Hepatocyte (in vitro differentiated cells): ENCODE results near the gene CCDC63. TPM values are rescaled to one million over a fixed set of nuclear protein-coding genes. Genes with fewer than 3 reads are reported as not detected.

Source experiments
- DNase-seq: peaks from one replicate; pipeline ENCODE4 v3.0.0-alpha.2; 2016; ENCODE audit warnings: low spot score
- H2AFZ ChIP-seq: fragments of 200-600 bp; sonication (generic); 2 replicates; pipeline ENCODE4 v1.6.0; 2016; ENCODE audit warnings: antibody characterized with exemption, mild to moderate bottlenecking
- H3K27ac ChIP-seq: fragments of 200-600 bp; sonication (generic); 2 replicates; pipeline ENCODE4 v1.5.1; 2016; ENCODE audit warnings: mild to moderate bottlenecking
- H3K27me3 ChIP-seq: fragments of 200-600 bp; sonication (generic); 2 replicates; pipeline ENCODE4 v1.6.1; 2016
- H3K36me3 ChIP-seq: fragments of 200-600 bp; sonication (generic); replicated peaks from 2 replicates; pipeline ENCODE4 v1.5.1; 2016; ENCODE audit warnings: low read depth; ENCODE audit not compliant: insufficient read depth
- H3K4me1 ChIP-seq: fragments of 200-600 bp; sonication (generic); 2 replicates; pipeline ENCODE4 v1.5.1; 2016; ENCODE audit warnings: mild to moderate bottlenecking, moderate library complexity; ENCODE audit not compliant: insufficient read depth
- H3K4me2 ChIP-seq: fragments of 200-600 bp; sonication (generic); 2 replicates; pipeline ENCODE4 v1.6.0; 2016
- H3K4me3 ChIP-seq: fragments of 200-600 bp; sonication (generic); 2 replicates; pipeline ENCODE4 v1.5.1; 2016; ENCODE audit warnings: mild to moderate bottlenecking
- H3K79me2 ChIP-seq: fragments of 200-600 bp; sonication (generic); 2 replicates; pipeline ENCODE4 v1.6.0; 2017; ENCODE audit warnings: mild to moderate bottlenecking
- H3K9me2 ChIP-seq: fragments of 200-600 bp; sonication (generic); replicated peaks from 2 replicates; pipeline ENCODE4 v1.6.0; 2017; ENCODE audit warnings: mild to moderate bottlenecking; ENCODE audit not compliant: insufficient read depth
- H3K9me3 ChIP-seq: fragments of 200-600 bp; sonication (generic); 2 replicates; pipeline ENCODE4 v1.5.1; 2016; ENCODE audit warnings: low read depth, mild to moderate bottlenecking
- H4K20me1 ChIP-seq: fragments of 200-600 bp; sonication (generic); 2 replicates; pipeline ENCODE4 v1.6.0; 2016; ENCODE audit warnings: mild to moderate bottlenecking; ENCODE audit not compliant: insufficient read depth, poor library complexity, severe bottlenecking
- EZH2 ChIP-seq: fragments of 200-600 bp; sonication (generic); IDR thresholded peaks from 2 replicates; pipeline ENCODE4 v1.6.1; 2016; ENCODE audit warnings: antibody characterized with exemption, mild to moderate bottlenecking, borderline replicate concordance
- EZH2phosphoT487 ChIP-seq: fragments of 200-600 bp; sonication (generic); IDR thresholded peaks from one replicate; pipeline ENCODE4 v1.6.1; 2018; ENCODE audit warnings: antibody characterized with exemption, mild to moderate bottlenecking, low read depth, moderate library complexity; ENCODE audit not compliant: unreplicated experiment, severe bottlenecking
- WGBS: methylation state at CpG from one replicate; pipeline ENCODE4 v1.1.6; 2016; ENCODE audit warnings: low lambda C conversion rate; ENCODE audit errors: missing lambda C conversion rate; 5-methylcytosine and 5-hydroxymethylcytosine counted together
- polyA plus RNA-seq: library from polyadenylated mRNA; unstranded; fragments of >200 nt; fragmentation: Nextera tagmentation; extraction: Ambion mirVana; gene quantifications from 2 replicates; pipeline ENCODE4 v1.2.1, GENCODE V29; 2016
- total RNA-seq: library from RNA; depleted of rRNA; stranded (reverse); fragments of >200 nt; gene quantifications from 2 replicates; pipeline ENCODE4 v1.2.3, GENCODE V29; 2014
- TF ChIP-seq, protein P1 (sequence below): fragments of 200-600 bp; sonication (generic); IDR thresholded peaks from 2 replicates; pipeline ENCODE4 v1.5.1; 2016; ENCODE audit warnings: antibody characterized with exemption, mild to moderate bottlenecking; ENCODE audit not compliant: poor library complexity

CCDC63 gene
- total and polyA plus RNA-seq, 2 experiments from 2014 or later: not detected

DNA sequence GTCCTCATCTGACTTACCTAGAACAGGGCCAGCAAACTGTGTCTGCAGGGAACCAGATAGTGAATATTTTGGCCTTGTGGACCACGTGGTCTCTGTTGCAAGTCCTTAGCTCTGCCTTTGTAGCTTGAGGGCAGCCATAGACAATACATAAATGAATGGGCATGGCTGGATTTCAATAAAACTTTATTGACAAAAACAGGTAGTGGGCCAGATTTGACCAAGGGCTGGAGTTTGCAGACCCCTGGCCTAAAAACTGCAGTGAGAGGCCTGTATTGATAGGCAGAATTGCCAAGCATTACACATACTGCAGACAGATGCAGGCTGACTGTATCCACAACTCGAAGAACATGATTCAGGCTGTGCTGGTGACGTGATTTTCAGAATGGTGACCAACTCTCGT, 25.3 kb downstream of the CCDC63 start:
- no peaks in the 10 kb centered on the region for H3K27me3 ChIP-seq
- no peaks in the 10 kb centered on the region for H4K20me1 ChIP-seq
- no peak overlapping the region for H3K4me2 ChIP-seq
- TF ChIP-seq EZH2 (no peak), EZH2phosphoT487 (no peak)
- TF ChIP-seq, protein P1, sequence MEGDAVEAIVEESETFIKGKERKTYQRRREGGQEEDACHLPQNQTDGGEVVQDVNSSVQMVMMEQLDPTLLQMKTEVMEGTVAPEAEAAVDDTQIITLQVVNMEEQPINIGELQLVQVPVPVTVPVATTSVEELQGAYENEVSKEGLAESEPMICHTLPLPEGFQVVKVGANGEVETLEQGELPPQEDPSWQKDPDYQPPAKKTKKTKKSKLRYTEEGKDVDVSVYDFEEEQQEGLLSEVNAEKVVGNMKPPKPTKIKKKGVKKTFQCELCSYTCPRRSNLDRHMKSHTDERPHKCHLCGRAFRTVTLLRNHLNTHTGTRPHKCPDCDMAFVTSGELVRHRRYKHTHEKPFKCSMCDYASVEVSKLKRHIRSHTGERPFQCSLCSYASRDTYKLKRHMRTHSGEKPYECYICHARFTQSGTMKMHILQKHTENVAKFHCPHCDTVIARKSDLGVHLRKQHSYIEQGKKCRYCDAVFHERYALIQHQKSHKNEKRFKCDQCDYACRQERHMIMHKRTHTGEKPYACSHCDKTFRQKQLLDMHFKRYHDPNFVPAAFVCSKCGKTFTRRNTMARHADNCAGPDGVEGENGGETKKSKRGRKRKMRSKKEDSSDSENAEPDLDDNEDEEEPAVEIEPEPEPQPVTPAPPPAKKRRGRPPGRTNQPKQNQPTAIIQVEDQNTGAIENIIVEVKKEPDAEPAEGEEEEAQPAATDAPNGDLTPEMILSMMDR: no peak
- no peak overlapping the region for H3K4me3 ChIP-seq
- H3K9me3 ChIP-seq: no peaks in the 10 kb centered on the region
- H3K9me2 ChIP-seq: no peaks in the 10 kb centered on the region
- H3K79me2 ChIP-seq: no peaks in the 10 kb centered on the region
- H2AFZ ChIP-seq: no peak overlapping the region
- no peaks in the 10 kb centered on the region for H3K4me1 ChIP-seq
- 90% methylated on average over 4 of the region's 4 CpGs for whole genome bisulfite sequencing
- H3K27ac ChIP-seq: no peak overlapping the region
- no peak for DNase-seq
- no peaks in the 10 kb centered on the region for H3K36me3 ChIP-seq

DNA sequence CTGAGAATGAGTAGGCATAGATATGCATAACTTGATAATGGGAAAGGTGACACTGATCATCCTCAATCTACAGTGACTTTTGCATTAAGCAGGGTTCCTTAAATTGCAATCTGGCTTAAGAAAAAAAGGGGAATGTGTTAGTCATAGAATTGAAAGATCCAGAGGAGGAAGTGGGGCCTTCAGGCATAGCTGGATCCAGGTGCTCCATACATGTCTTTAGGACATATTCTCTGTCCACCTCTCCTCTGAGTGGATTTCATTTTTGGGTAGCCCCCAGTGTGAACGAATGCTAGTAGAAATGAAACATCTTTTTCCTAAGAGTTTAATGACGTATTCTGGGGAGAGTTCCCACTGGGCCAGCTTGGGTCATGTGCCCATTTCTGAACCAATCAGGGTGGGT, 27.6 kb downstream of the CCDC63 start:
- H3K4me3 ChIP-seq: no peak overlapping the region
- no peaks in the 10 kb centered on the region for H3K9me2 ChIP-seq
- H3K4me1 ChIP-seq: no peaks in the 10 kb centered on the region
- H3K9me3 ChIP-seq: no peaks in the 10 kb centered on the region
- no peak overlapping the region for H3K4me2 ChIP-seq
- 84% methylated on average over 2 of the region's 2 CpGs for WGBS
- H3K79me2 ChIP-seq: no peaks in the 10 kb centered on the region
- H3K27ac ChIP-seq: no peak overlapping the region
- no peak for DNase-seq
- no peak for TF ChIP-seq EZH2phosphoT487
- H2AFZ ChIP-seq: no peak overlapping the region
- H3K27me3 ChIP-seq: no peaks in the 10 kb centered on the region
- no peaks in the 10 kb centered on the region for H3K36me3 ChIP-seq
- H4K20me1 ChIP-seq: no peaks in the 10 kb centered on the region

DNA sequence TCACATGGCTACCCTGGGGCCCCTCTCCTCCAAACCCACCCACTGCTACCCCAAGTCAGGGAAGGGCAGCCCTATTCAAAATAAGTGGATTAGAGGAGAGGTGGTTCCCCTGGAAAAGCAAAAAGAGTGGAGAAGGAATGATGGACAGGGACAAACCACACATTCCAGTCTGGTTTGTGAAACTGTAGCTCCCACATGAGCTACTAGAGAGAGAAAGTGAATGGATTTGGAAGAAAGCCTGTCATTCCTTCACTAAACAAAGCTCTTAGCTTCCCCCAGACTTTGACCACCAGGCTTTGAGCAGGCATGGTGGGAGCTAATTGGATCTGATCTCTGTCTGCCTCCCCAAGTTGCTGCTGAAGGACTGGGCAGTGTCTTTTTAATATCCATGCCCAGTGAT, 28.0 kb downstream of the CCDC63 start:
- no peak overlapping the region for H3K4me2 ChIP-seq
- TF ChIP-seq, protein P1: no peak
- no peaks in the 10 kb centered on the region for H3K36me3 ChIP-seq
- no peaks in the 10 kb centered on the region for H3K79me2 ChIP-seq
- DNase-seq: no peak
- H3K9me2 ChIP-seq: no peaks in the 10 kb centered on the region
- no peaks in the 10 kb centered on the region for H4K20me1 ChIP-seq
- H2AFZ ChIP-seq: no peak overlapping the region
- no peak overlapping the region for H3K27ac ChIP-seq
- H3K9me3 ChIP-seq: no peaks in the 10 kb centered on the region
- H3K4me3 ChIP-seq: no peak overlapping the region
- H3K4me1 ChIP-seq: no peaks in the 10 kb centered on the region
- H3K27me3 ChIP-seq: no peaks in the 10 kb centered on the region

DNA sequence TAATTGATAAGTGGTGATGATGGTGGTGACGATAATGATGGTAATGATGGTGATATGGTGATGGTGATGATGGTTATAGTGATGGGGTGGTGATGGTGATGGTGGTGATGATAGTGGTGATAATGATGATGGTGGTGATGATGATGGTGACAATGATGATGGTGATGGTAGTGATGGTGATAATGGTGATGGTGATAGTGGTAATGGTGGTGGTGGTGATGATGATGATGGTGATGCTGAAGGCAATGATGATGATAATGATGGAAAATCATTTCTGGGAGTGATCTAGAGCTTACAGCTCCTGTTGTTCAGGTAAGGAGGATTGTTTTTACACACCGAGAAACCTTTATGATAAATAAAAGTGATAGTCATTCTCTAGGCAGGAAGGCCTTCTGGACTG, 33.9 kb downstream of the CCDC63 start:
- no peaks in the 10 kb centered on the region for H3K79me2 ChIP-seq
- DNase-seq: no peak
- no peaks in the 10 kb centered on the region for H3K27me3 ChIP-seq
- no peak overlapping the region for H2AFZ ChIP-seq
- no peaks in the 10 kb centered on the region for H3K9me3 ChIP-seq
- TF ChIP-seq EZH2phosphoT487 (no peak), EZH2 (no peak)
- TF ChIP-seq, protein P1: no peak
- no peak overlapping the region for H3K4me2 ChIP-seq
- no peaks in the 10 kb centered on the region for H3K36me3 ChIP-seq
- no peaks in the 10 kb centered on the region for H4K20me1 ChIP-seq
- H3K4me3 ChIP-seq: no peak overlapping the region
- no peaks in the 10 kb centered on the region for H3K9me2 ChIP-seq
- no peaks in the 10 kb centered on the region for H3K4me1 ChIP-seq
- WGBS: 85% methylated on average over 2 of the region's 2 CpGs
- H3K27ac ChIP-seq: no peak overlapping the region
